Small intestine (tissue), 7 donors: ENCODE data around the gene SIGLEC14. TPM values are rescaled to one million over a fixed set of nuclear protein-coding genes. Genes with fewer than 3 reads are reported as not detected.

Source experiments
- DNase-seq, 2 donors: peaks; one replicate each; pipeline versions ENCODE4 v3.0.0 to v3.0.0-alpha.2; 2013
- FAIRE-seq: peaks from 2 replicates; lab custom pipeline; 2012; peaks lifted over from hg19 to GRCh38; lab: Jason Lieb, UNC
- H3K27ac ChIP-seq, 3 donors: one replicate each; pipeline ENCODE4 v1.5.1; 2013; ENCODE audit warnings: low read length in 2 of 3, mild to moderate bottlenecking in 2 of 3, control low read depth in 1 of 3, inconsistent platforms in 1 of 3, low read depth in 1 of 3, moderate library complexity in 1 of 3
- H3K27me3 ChIP-seq, 3 donors: one replicate each; pipeline ENCODE4 v1.6.1; 2013; ENCODE audit warnings: low read length in 3 of 3, inconsistent platforms in 1 of 3; ENCODE audit not compliant: control insufficient read depth in 3 of 3, insufficient read depth in 3 of 3
- H3K36me3 ChIP-seq, 3 donors: one replicate each; pipeline ENCODE4 v1.6.1; 2013; ENCODE audit warnings: low read length in 3 of 3, inconsistent platforms in 1 of 3, low read depth in 1 of 3, mild to moderate bottlenecking in 1 of 3, moderate library complexity in 1 of 3; ENCODE audit not compliant: control insufficient read depth in 3 of 3, insufficient read depth in 2 of 3
- H3K4me1 ChIP-seq, 3 donors: one replicate each; pipeline ENCODE4 v1.6.1; 2013; ENCODE audit warnings: low read length in 2 of 3, inconsistent platforms in 1 of 3, low read depth in 1 of 3, mild to moderate bottlenecking in 1 of 3, moderate library complexity in 1 of 3; ENCODE audit not compliant: control insufficient read depth in 3 of 3, insufficient read depth in 2 of 3
- H3K4me3 ChIP-seq, 3 donors: one replicate each; pipeline ENCODE4 v1.5.1; 2013; ENCODE audit warnings: low read length in 3 of 3, control low read depth in 1 of 3, inconsistent platforms in 1 of 3, low read depth in 1 of 3, mild to moderate bottlenecking in 1 of 3, moderate library complexity in 1 of 3
- H3K9me3 ChIP-seq, 2 donors: one replicate each; pipeline ENCODE4 v1.6.1; 2013; ENCODE audit warnings: low read depth in 1 of 2, low read length in 1 of 2; ENCODE audit not compliant: control insufficient read depth in 2 of 2, insufficient read depth in 1 of 2
- WGBS, 3 donors: extraction: QIAGEN DNeasy Blood & Tissue Kit; methylation state at CpG; one replicate each; pipeline ENCODE4 v1.1.7; 2013; 5-methylcytosine and 5-hydroxymethylcytosine counted together
- polyA plus RNA-seq, 4 donors: library from polyadenylated mRNA; stranded (reverse) in 3 of 4; unstranded in 1 of 4; fragments of 200-250 nt in 3 of 4; fragments of 120-200 nt in 1 of 4; gene quantifications; one replicate each; pipeline versions ENCODE4 v1.2.1 to v1.2.3, GENCODE V29; 2013
- donor health status: healthy with polysubstance abuse.
- donor health status: control.
- donor health status: control.
- donor health status: Bipolar disorder and iron deficiency.
- donor health status: healthy.

The SIGLEC14 gene
- polyA plus RNA-seq, 4 donors = 1.3 to 2.3 TPM; not detected in 2

GRCh38 chr19:51660975-51661600, 14.5 kb upstream of the SIGLEC14 start:
- 6 to 12% (median 8%) methylated on average over 10 of the region's 10 CpGs for WGBS, 3 donors
- H3K36me3 ChIP-seq = no peaks in the 10 kb centered on the region
- H3K27me3 ChIP-seq = peaks cover 0 to 6% (median 0%) of the 10 kb centered on the region in 3 donors
- H3K9me3 ChIP-seq = no peaks in the 10 kb centered on the region
- no peak overlapping the region for H3K27ac ChIP-seq
- no peaks in the 10 kb centered on the region for H3K4me1 ChIP-seq
- no peak for FAIRE-seq
- DNase-seq = peak; percentile 68 to 81
- H3K4me3 ChIP-seq = no peak overlapping the region

- H3K36me3 ChIP-seq = no peaks in the 10 kb centered on the region
- WGBS, 3 donors = 62 to 73% (median 66%) methylated on average over 4 of the region's 4 CpGs
- peaks cover 0 to 6% (median 0%) of the 10 kb centered on the region in 3 donors for H3K27me3 ChIP-seq
- no peaks in the 10 kb centered on the region for H3K4me1 ChIP-seq
- no peaks in the 10 kb centered on the region for H3K9me3 ChIP-seq
- DNase-seq = no peak
- H3K4me3 ChIP-seq = no peak overlapping the region
- no peak for FAIRE-seq
- H3K27ac ChIP-seq = no peak overlapping the region
These were observed 8.2 kb upstream of the SIGLEC14 start for GRCh38 chr19:51654783-51655182.

DNA sequence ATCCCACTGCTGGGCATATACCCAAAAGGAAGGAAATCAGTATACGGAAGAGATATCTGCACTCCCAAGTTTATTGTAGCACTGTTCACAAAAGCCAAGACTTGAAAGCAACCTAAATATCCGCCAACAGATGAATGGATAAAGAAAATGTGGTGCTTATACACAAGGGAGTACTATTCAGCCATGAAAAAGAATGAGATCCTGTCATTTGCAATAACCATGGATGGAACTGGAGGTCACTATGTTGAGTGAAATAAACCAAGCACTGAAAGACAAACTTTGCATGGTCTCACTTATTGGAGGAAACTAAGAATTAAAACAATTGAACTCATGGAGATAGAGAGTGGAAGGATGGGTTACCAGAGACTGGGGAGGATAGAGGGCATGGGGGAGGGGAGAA, 6.5 kb upstream of the SIGLEC14 start:
- Histone ChIP-seq H3K4me1 (no peaks in the 10 kb centered on the region), H3K27me3 (peaks cover 0 to 6% (median 0%) of the 10 kb centered on the region in 3 donors), H3K36me3 (no peaks in the 10 kb centered on the region), H3K27ac (no peak overlapping the region), H3K4me3 (no peak overlapping the region), H3K9me3 (no peaks in the 10 kb centered on the region)
- WGBS, 3 donors = 45 to 75% (median 62%) methylated on average over 2 of the region's 2 CpGs
- FAIRE-seq = no peak
- DNase-seq = no peak

DNA sequence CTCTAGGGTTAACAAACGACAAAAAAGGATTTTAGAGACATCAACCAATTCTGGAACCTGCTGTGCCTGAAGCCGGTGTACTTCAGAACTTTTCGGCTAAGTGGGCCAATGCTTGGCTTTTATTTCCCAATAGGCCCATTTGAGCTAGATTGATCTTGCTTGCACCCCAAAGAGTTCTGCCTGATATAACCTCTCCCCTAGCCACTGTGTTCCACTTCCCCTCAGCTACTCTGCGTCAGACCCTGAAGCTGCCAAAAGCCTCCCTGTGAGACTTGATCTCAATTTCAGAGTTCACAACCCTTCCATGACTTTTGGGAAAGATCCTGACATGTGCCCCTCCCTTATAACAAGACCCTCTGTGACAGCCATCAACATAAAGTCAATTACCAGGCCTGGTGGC, 5.6 kb upstream of the SIGLEC14 start:
- 49 to 69% (median 59%) methylated on average over 4 of the region's 4 CpGs for WGBS, 3 donors

DNA sequence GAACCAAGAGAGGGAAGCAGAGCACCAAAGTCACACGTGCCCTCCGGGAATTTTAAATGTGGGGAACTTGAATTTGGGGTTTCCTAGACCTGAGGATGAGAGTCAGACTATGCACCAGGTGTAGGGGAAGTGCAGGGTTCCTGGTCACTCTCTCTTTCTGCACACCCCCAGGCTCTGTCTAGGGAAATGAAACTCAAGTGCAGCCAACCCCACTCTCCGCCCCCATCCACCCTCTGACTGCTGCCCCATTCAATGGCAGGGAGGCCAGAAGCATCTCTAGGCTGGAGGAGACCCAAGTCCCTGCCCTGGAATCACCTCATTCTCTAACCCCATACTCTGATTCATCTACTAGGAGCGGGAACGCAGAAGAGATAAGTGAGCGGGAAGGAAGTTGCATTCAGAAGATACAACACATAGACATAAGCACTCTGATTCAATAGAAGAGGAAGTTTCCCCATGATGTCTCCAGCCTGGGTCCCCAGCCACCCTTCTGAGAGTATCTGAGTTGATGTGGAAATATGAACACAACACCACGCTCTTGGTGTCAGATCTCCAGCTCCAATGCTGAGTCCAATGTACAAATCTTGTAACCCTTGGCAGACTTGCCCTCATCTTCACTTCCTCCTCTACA, 4.7 kb upstream of the SIGLEC14 start:
- H3K27me3 ChIP-seq = no peaks in the 10 kb centered on the region
- no peak overlapping the region for H3K4me3 ChIP-seq
- WGBS, 3 donors = 72 to 74% (median 72%) methylated on average over 7 of the region's 7 CpGs
- no peak for FAIRE-seq
- H3K27ac ChIP-seq = no peak overlapping the region
- H3K9me3 ChIP-seq = no peaks in the 10 kb centered on the region
- no peaks in the 10 kb centered on the region for H3K4me1 ChIP-seq
- no peak for DNase-seq
- H3K36me3 ChIP-seq = no peaks in the 10 kb centered on the region

More for the DNA sequence above, 5.6 kb upstream of the SIGLEC14 start:
- FAIRE-seq = no peak
- DNase-seq = no peak
- no peak overlapping the region for H3K27ac ChIP-seq
- H3K36me3 ChIP-seq = no peaks in the 10 kb centered on the region
- H3K27me3 ChIP-seq = no peaks in the 10 kb centered on the region
- no peaks in the 10 kb centered on the region for H3K4me1 ChIP-seq
- no peaks in the 10 kb centered on the region for H3K9me3 ChIP-seq
- H3K4me3 ChIP-seq = no peak overlapping the region

GRCh38 chr19:51647318-51647717, 693 bp upstream of the SIGLEC14 start:
- Histone ChIP-seq H3K36me3 (no peaks in the 10 kb centered on the region), H3K4me3 (no peak overlapping the region), H3K9me3 (no peaks in the 10 kb centered on the region), H3K27me3 (no peaks in the 10 kb centered on the region), H3K27ac (no peak overlapping the region), H3K4me1 (no peaks in the 10 kb centered on the region)
- DNase-seq (no peak), FAIRE-seq (no peak)
- WGBS, 3 donors = 90 to 93% (median 90%) methylated on average over 6 of the region's 6 CpGs

- Histone ChIP-seq H3K9me3 (no peaks in the 10 kb centered on the region), H3K4me1 (no peaks in the 10 kb centered on the region), H3K27ac (no peak overlapping the region), H3K4me3 (peak overlapping the region in 1 of 3 donors; percentile 20), H3K27me3 (no peaks in the 10 kb centered on the region), H3K36me3 (no peaks in the 10 kb centered on the region)
- WGBS, 3 donors = 39 to 52% (median 43%) methylated on average over 11 of the region's 11 CpGs
- FAIRE-seq (no peak), DNase-seq (no peak)
These were observed 1.9 kb downstream of the SIGLEC14 start for GRCh38 chr19:51644636-51645271.

GRCh38 chr19:51641648-51642047, 5.0 kb downstream of the SIGLEC14 start:
- H3K4me3 ChIP-seq = no peak overlapping the region
- no peaks in the 10 kb centered on the region for H3K27me3 ChIP-seq
- H3K36me3 ChIP-seq = no peaks in the 10 kb centered on the region
- no peaks in the 10 kb centered on the region for H3K9me3 ChIP-seq
- no peak for DNase-seq
- H3K27ac ChIP-seq = no peak overlapping the region
- FAIRE-seq = no peak
- H3K4me1 ChIP-seq = no peaks in the 10 kb centered on the region
